ENCODE results near the gene SNRPA1. TPM values are rescaled to one million over a fixed set of nuclear protein-coding genes. Genes with fewer than 3 reads are reported as not detected.

SNRPA1 gene
- total and polyA plus RNA-seq, 2 donors (not counting 1 experiment from before 2014, with no cell fraction given), result 97.7 to 113 TPM

- DNase-seq (no peak), ATAC-seq (ENCODE audit: low read depth) (no peak)
- H3K27me3 ChIP-seq (replicated peaks in 1 of 4; ENCODE audit: control extremely low read depth in 1 of 4, control insufficient read depth in 3 of 4, insufficient read depth in 4 of 4, low read length in 3 of 4), result no peaks in the 10 kb centered on the region
- 85% methylated on average over 7 of the region's 10 CpGs for WGBS (ENCODE audit: insufficient coverage)
- Mint-ChIP-seq H3K4me3 (peak overlapping the region; percentile 68), H3K4me1 (peaks cover 74% of the 10 kb centered on the region), H3K27ac (peak overlapping the region; percentile 78), H3K9me3 (ENCODE audit: insufficient read depth) (no peaks in the 10 kb centered on the region), H3K27me3 (no peaks in the 10 kb centered on the region)
- peaks cover 71 to 76% of the 10 kb centered on the region in 2 donors for H3K4me1 ChIP-seq (ENCODE audit: control insufficient read depth in 2 of 2, insufficient read depth in 2 of 2, low read length in 2 of 2)
- peak overlapping the region; percentile 34 for H2AFZ ChIP-seq (ENCODE audit: insufficient read depth, low read depth, low read length, poor library complexity, severe bottlenecking)
- intact Hi-C loops (cut with micrococcal nuclease), result no loop called here
- H3K27ac ChIP-seq (ENCODE audit: low read length in 2 of 2), result peak overlapping the region; percentile 25 to 80
- peak overlapping the region in 2 of 5 experiments; percentile 8 to 12 for H3K4me3 ChIP-seq (ENCODE audit: control extremely low read depth in 1 of 5, extremely low read depth in 1 of 5, insufficient read depth in 1 of 5, low read depth in 2 of 5, low read length in 4 of 5)
- CTCF ChIA-PET, result interaction anchor here (1.4 to 6.8 kb wide), 2 partner anchors 10 to 36 kb away, joined by 3 to 33 read pairs; no protein-coding TSS in a partner anchor
- no peaks in the 10 kb centered on the region for H3K36me3 ChIP-seq (replicated peaks in 1 of 2; ENCODE audit: control extremely low read depth in 1 of 2, control insufficient read depth in 1 of 2, extremely low read depth in 1 of 2, insufficient read depth in 2 of 2, low read length in 1 of 2)
- H3K9me3 ChIP-seq (ENCODE audit: control extremely low read depth in 1 of 3, control insufficient read depth in 2 of 3, insufficient read depth in 1 of 3, low read length in 2 of 3), result no peaks in the 10 kb centered on the region
- POLR2A ChIA-PET, result no interaction called here
- H4K20me1 ChIP-seq (ENCODE audit: control insufficient read depth, insufficient read depth, low read length, poor library complexity, severe bottlenecking), result peaks cover 26% of the 10 kb centered on the region
- H3K9ac ChIP-seq (ENCODE audit: low read length), result peak overlapping the region; percentile 30
- H3K79me2 ChIP-seq (ENCODE audit: control insufficient read depth, insufficient read depth, low read length), result peaks cover 81% of the 10 kb centered on the region
- TF ChIP-seq EZH2 (IDR thresholded peaks at IDR 0.05; ENCODE audit: borderline replicate concordance, insufficient read depth, low read depth, low read length, poor library complexity, severe bottlenecking), result no peak
- TF ChIP-seq, protein P1, sequence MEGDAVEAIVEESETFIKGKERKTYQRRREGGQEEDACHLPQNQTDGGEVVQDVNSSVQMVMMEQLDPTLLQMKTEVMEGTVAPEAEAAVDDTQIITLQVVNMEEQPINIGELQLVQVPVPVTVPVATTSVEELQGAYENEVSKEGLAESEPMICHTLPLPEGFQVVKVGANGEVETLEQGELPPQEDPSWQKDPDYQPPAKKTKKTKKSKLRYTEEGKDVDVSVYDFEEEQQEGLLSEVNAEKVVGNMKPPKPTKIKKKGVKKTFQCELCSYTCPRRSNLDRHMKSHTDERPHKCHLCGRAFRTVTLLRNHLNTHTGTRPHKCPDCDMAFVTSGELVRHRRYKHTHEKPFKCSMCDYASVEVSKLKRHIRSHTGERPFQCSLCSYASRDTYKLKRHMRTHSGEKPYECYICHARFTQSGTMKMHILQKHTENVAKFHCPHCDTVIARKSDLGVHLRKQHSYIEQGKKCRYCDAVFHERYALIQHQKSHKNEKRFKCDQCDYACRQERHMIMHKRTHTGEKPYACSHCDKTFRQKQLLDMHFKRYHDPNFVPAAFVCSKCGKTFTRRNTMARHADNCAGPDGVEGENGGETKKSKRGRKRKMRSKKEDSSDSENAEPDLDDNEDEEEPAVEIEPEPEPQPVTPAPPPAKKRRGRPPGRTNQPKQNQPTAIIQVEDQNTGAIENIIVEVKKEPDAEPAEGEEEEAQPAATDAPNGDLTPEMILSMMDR (IDR thresholded peaks at IDR 0.05), result no peak
- peak overlapping the region; percentile 66 for H3K4me2 ChIP-seq (replicated peaks; ENCODE audit: low read depth, low read length, poor library complexity, severe bottlenecking)
Observed at GRCh38 chr15:101246824-101247745, 48.0 kb downstream of the SNRPA1 start.

DNA sequence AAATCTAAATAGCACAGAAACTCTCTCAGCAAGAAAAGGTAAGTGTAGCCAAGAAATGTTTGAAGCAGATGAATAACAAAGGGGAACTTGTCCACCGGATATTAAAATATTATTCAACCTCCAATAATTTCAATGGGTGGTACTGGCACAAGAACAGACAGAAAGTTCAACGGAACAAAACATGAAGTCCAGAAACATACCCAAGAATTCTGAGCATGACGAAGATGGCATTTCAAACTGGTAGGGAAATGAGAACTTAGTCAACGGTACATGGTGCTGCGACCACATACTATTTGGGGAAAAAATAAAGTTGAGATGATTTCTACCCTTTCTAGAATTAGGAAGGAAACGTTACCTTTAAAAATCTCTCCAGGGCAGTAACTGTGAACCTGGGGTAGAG is 48.7 kb downstream of the SNRPA1 start:
- Mint-ChIP-seq H3K9me3 (ENCODE audit: insufficient read depth) (no peaks in the 10 kb centered on the region), H3K4me1 (peaks cover 79% of the 10 kb centered on the region), H3K27me3 (no peaks in the 10 kb centered on the region), H3K4me3 (peak overlapping the region; percentile 68), H3K27ac (peak overlapping the region; percentile 78)
- peak overlapping the region; percentile 34 for H2AFZ ChIP-seq (ENCODE audit: insufficient read depth, low read depth, low read length, poor library complexity, severe bottlenecking)
- H3K9me3 ChIP-seq (ENCODE audit: control extremely low read depth in 1 of 3, control insufficient read depth in 2 of 3, insufficient read depth in 1 of 3, low read length in 2 of 3), result no peaks in the 10 kb centered on the region
- peak overlapping the region; percentile 30 for H3K9ac ChIP-seq (ENCODE audit: low read length)
- CTCF ChIA-PET, result interaction anchor here (0.6 to 6.8 kb wide), 4 partner anchors 10 to 157 kb away, joined by 3 to 33 read pairs (median 3); no protein-coding TSS in a partner anchor
- intact Hi-C loops (cut with micrococcal nuclease), result no loop called here
- H3K79me2 ChIP-seq (ENCODE audit: control insufficient read depth, insufficient read depth, low read length), result peaks cover 88% of the 10 kb centered on the region
- no peaks in the 10 kb centered on the region for H3K36me3 ChIP-seq (replicated peaks in 1 of 2; ENCODE audit: control extremely low read depth in 1 of 2, control insufficient read depth in 1 of 2, extremely low read depth in 1 of 2, insufficient read depth in 2 of 2, low read length in 1 of 2)
- POLR2A ChIA-PET, result no interaction called here
- peaks cover 78 to 83% of the 10 kb centered on the region in 2 donors for H3K4me1 ChIP-seq (ENCODE audit: control insufficient read depth in 2 of 2, insufficient read depth in 2 of 2, low read length in 2 of 2)
- peak overlapping the region in 2 of 5 experiments; percentile 8 to 12 for H3K4me3 ChIP-seq (ENCODE audit: control extremely low read depth in 1 of 5, extremely low read depth in 1 of 5, insufficient read depth in 1 of 5, low read depth in 2 of 5, low read length in 4 of 5)
- no peaks in the 10 kb centered on the region for H3K27me3 ChIP-seq (replicated peaks in 1 of 4; ENCODE audit: control extremely low read depth in 1 of 4, control insufficient read depth in 3 of 4, insufficient read depth in 4 of 4, low read length in 3 of 4)
- no peak for TF ChIP-seq EZH2 (IDR thresholded peaks at IDR 0.05; ENCODE audit: borderline replicate concordance, insufficient read depth, low read depth, low read length, poor library complexity, severe bottlenecking)
- TF ChIP-seq, protein P1 (IDR thresholded peaks at IDR 0.05), result no peak
- peak overlapping the region; percentile 66 for H3K4me2 ChIP-seq (replicated peaks; ENCODE audit: low read depth, low read length, poor library complexity, severe bottlenecking)
- peak; percentile 11 for ATAC-seq (ENCODE audit: low read depth)
- peaks cover 30% of the 10 kb centered on the region for H4K20me1 ChIP-seq (ENCODE audit: control insufficient read depth, insufficient read depth, low read length, poor library complexity, severe bottlenecking)
- DNase-seq, result peak; percentile 30
- no CpG with 5 or more reads among the region's 6 CpGs for WGBS (ENCODE audit: insufficient coverage)
- H3K27ac ChIP-seq (ENCODE audit: low read length in 2 of 2), result peak overlapping the region; percentile 25 to 80

Data from B cell (primary cell).